Gastroesophageal sphincter (tissue), 4 donors: Measurements from ENCODE around the gene B3GAT1. TPM values are rescaled to one million over a fixed set of nuclear protein-coding genes. Genes with fewer than 3 reads are reported as not detected.

Experiments used
- ATAC-seq: fragments of 150-250 bp; one replicate; pipeline ENCODE4 v1.9.1; 2016; ENCODE audit warnings: mild to moderate bottlenecking, moderate library complexity
- H3K27ac ChIP-seq, 4 donors: fragments of 200-600 bp; sonication (generic) in 3 of 4; 1 replicate in 3 of 4; 2 replicates in 1 of 4; pipeline ENCODE4 v1.5.1; 2016 to 2019
- H3K27me3 ChIP-seq: fragments of 200-600 bp; sonication (generic); one replicate; pipeline ENCODE4 v1.5.1; 2019
- H3K36me3 ChIP-seq, 2 donors: fragments of 200-600 bp; sonication (generic); one replicate each; pipeline ENCODE4 v1.5.1; 2019; ENCODE audit warnings: control low read depth in 1 of 2
- H3K4me1 ChIP-seq, 3 donors: fragments of 200-600 bp; sonication (generic); 1 replicate in 2 of 3; 2 replicates in 1 of 3; pipeline ENCODE4 v1.5.1; 2016 to 2019; ENCODE audit warnings: control low read depth in 2 of 3
- H3K4me3 ChIP-seq, 2 donors: fragments of 200-600 bp; sonication (generic); one replicate each; pipeline ENCODE4 v1.5.1; 2019; ENCODE audit warnings: mild to moderate bottlenecking in 1 of 2, moderate library complexity in 1 of 2
- H3K9me3 ChIP-seq, 3 donors: fragments of 200-600 bp; sonication (generic); one replicate each; pipeline ENCODE4 v1.5.1; 2017 to 2019; ENCODE audit warnings: control low read depth in 2 of 3
- CTCF ChIP-seq, 4 experiments: fragments of 200-600 bp in 2 of 4; fragments of 450-650 bp in 2 of 4; sonication (generic) in 1 of 4; IDR thresholded peaks; one replicate each; pipeline ENCODE4 v1.5.1; 2017 to 2019; ENCODE audit warnings: antibody characterized with exemption in 4 of 4, mild to moderate bottlenecking in 2 of 4, moderate library complexity in 2 of 4
- EP300 ChIP-seq: sonication (generic); formaldehyde crosslinking; IDR thresholded peaks from one replicate; pipeline ENCODE4 v1.6.1; 2017; ENCODE audit warnings: antibody characterized with exemption, mild to moderate bottlenecking
- POLR2A ChIP-seq, 2 donors: fragments of 450-650 bp; IDR thresholded peaks; one replicate each; pipeline ENCODE4 v1.6.1; 2017; ENCODE audit warnings: antibody characterized with exemption in 2 of 2, mild to moderate bottlenecking in 2 of 2, moderate library complexity in 1 of 2
- POLR2AphosphoS5 ChIP-seq: sonication (generic); formaldehyde crosslinking; IDR thresholded peaks from one replicate; pipeline ENCODE4 v1.6.1; 2017; ENCODE audit warnings: antibody characterized with exemption
- WGBS, 2 donors: methylation state at CpG; one replicate each; pipeline ENCODE4 v1.1.5; 2018; ENCODE audit warnings: low coverage in 1 of 2; 5-methylcytosine and 5-hydroxymethylcytosine counted together
- total RNA-seq, 4 donors: library from RNA; depleted of rRNA; stranded (reverse); fragments of >200 nt; gene quantifications; one replicate each; pipeline ENCODE4 v1.1.0, GENCODE V29; 2016

Gene B3GAT1
- total RNA-seq, 4 donors from 2014 or later, result 0.08 to 0.52 (median 0.29) TPM

- no peak for TF ChIP-seq EP300
- TF ChIP-seq POLR2A (IDR thresholded peaks at IDR 0.05), result no peak
- no peak for TF ChIP-seq POLR2AphosphoS5
- no peak for TF ChIP-seq CTCF (IDR thresholded peaks at IDR 0.05)
- no peak for ATAC-seq
- no peak overlapping the region for H3K27ac ChIP-seq
- 93 to 97% methylated on average over 5 to 18 of the region's 32 CpGs for WGBS, 2 donors
- no peaks in the 10 kb centered on the region for H3K36me3 ChIP-seq
- H3K4me1 ChIP-seq, result peaks cover 0 to 6% (median 0%) of the 10 kb centered on the region in 3 donors
- peaks cover 15% of the 10 kb centered on the region for H3K27me3 ChIP-seq
- no peaks in the 10 kb centered on the region for H3K9me3 ChIP-seq
- no peak overlapping the region for H3K4me3 ChIP-seq
Measured at GRCh38 chr11:134362192-134362901, 49.7 kb downstream of the B3GAT1 start.

- 64 to 80% methylated on average over 10 to 13 of the region's 26 CpGs for WGBS, 2 donors
- TF ChIP-seq POLR2AphosphoS5 (no peak), CTCF (IDR thresholded peaks at IDR 0.05) (no peak), EP300 (no peak), POLR2A (IDR thresholded peaks at IDR 0.05) (no peak)
Measured at GRCh38 chr11:134361661-134362060, 50.4 kb downstream of the B3GAT1 start.

GRCh38 chr11:134360050-134360835, 51.8 kb downstream of the B3GAT1 start:
- Histone ChIP-seq H3K27ac (no peak overlapping the region), H3K9me3 (no peaks in the 10 kb centered on the region), H3K27me3 (peaks cover 13% of the 10 kb centered on the region), H3K36me3 (no peaks in the 10 kb centered on the region), H3K4me1 (peaks cover 0 to 6% (median 0%) of the 10 kb centered on the region in 3 donors), H3K4me3 (no peak overlapping the region)
- 26 to 40% methylated on average over 13 to 17 of the region's 30 CpGs for WGBS, 2 donors
- TF ChIP-seq POLR2AphosphoS5 (no peak), POLR2A (IDR thresholded peaks at IDR 0.05) (no peak), EP300 (no peak), CTCF (IDR thresholded peaks at IDR 0.05) (peak in 3 of 4 experiments; percentile 70 to 92 (median 85))
- ATAC-seq, result peak; percentile 82

More at GRCh38 chr11:134361661-134362060, 50.4 kb downstream of the B3GAT1 start:
- Histone ChIP-seq H3K36me3 (no peaks in the 10 kb centered on the region), H3K4me1 (peaks cover 0 to 6% (median 0%) of the 10 kb centered on the region in 3 donors), H3K4me3 (no peak overlapping the region), H3K9me3 (no peaks in the 10 kb centered on the region), H3K27me3 (peaks cover 15% of the 10 kb centered on the region), H3K27ac (no peak overlapping the region)
- ATAC-seq, result no peak

- no peaks in the 10 kb centered on the region for H3K9me3 ChIP-seq
- no peak overlapping the region for H3K4me3 ChIP-seq
- no peaks in the 10 kb centered on the region for H3K36me3 ChIP-seq
- H3K27me3 ChIP-seq, result peaks cover 9% of the 10 kb centered on the region
- no peak overlapping the region for H3K27ac ChIP-seq
- H3K4me1 ChIP-seq, result peaks cover 0 to 6% (median 0%) of the 10 kb centered on the region in 3 donors
- WGBS, 2 donors, result 75 to 77% methylated on average over 8 to 10 of the region's 10 CpGs
- no peak for ATAC-seq
- TF ChIP-seq EP300, result no peak
- TF ChIP-seq CTCF (IDR thresholded peaks at IDR 0.05), result no peak
- TF ChIP-seq POLR2AphosphoS5, result no peak
- no peak for TF ChIP-seq POLR2A (IDR thresholded peaks at IDR 0.05)
Measured at GRCh38 chr11:134359646-134360045, 52.4 kb downstream of the B3GAT1 start.
